GM21360 (cell line): Measurements from ENCODE around the gene CTNNAL1.
"Not testable (repeated sequence)": the region's sequence is repeated elsewhere in the genome, so short reads cannot be mapped to it uniquely, and the experiment has no call there.

Experiments
- ATAC-seq: cut with Tn5 transposase; IDR thresholded peaks from one replicate; pipeline ENCODE4 v1.9.1; 2021; ENCODE audit warnings: mild to moderate bottlenecking, moderate library complexity; ENCODE audit not compliant: unreplicated experiment

The CTNNAL1 gene

GRCh38 chr9:108997112-108997511 lies 16.2 kb downstream of the CTNNAL1 start:
- ATAC-seq, result no peak

- no peak for ATAC-seq
Measured at GRCh38 chr9:108996643-108997042, 16.7 kb downstream of the CTNNAL1 start.

- ATAC-seq, result peak; percentile 59
Measured at GRCh38 chr9:108994695-108995094, 18.6 kb downstream of the CTNNAL1 start.

GRCh38 chr9:108991479-108991878 lies 21.8 kb downstream of the CTNNAL1 start:
- ATAC-seq, result no peak

- ATAC-seq, result no peak
Measured at GRCh38 chr9:108983885-108984284, 29.4 kb downstream of the CTNNAL1 start.

- ATAC-seq, result no peak
Measured at GRCh38 chr9:108980893-108981292, 32.4 kb downstream of the CTNNAL1 start.

- ATAC-seq, result no peak
Measured at GRCh38 chr9:108978205-108978604, 35.1 kb downstream of the CTNNAL1 start.

- ATAC-seq, result no peak
Measured at GRCh38 chr9:108973895-108974294, 39.4 kb downstream of the CTNNAL1 start.

GRCh38 chr9:108972626-108973209 lies 40.6 kb downstream of the CTNNAL1 start:
- ATAC-seq, result no peak

GRCh38 chr9:108972186-108972585 lies 41.1 kb downstream of the CTNNAL1 start:
- ATAC-seq, result no peak

GRCh38 chr9:108971392-108971791 lies 41.9 kb downstream of the CTNNAL1 start:
- ATAC-seq, result not testable (repeated sequence)

GRCh38 chr9:108967916-108968315 lies 45.4 kb downstream of the CTNNAL1 start:
- ATAC-seq, result no peak

GRCh38 chr9:108963459-108964143 lies 49.7 kb downstream of the CTNNAL1 start:
- no peak for ATAC-seq

- no peak for ATAC-seq
Measured at GRCh38 chr9:108961151-108961550, 52.1 kb downstream of the CTNNAL1 start.

- ATAC-seq, result no peak
Measured at GRCh38 chr9:108960331-108960730, 53.0 kb downstream of the CTNNAL1 start.

- ATAC-seq, result no peak
Measured at GRCh38 chr9:108956631-108957026, 56.7 kb downstream of the CTNNAL1 start.

- no peak for ATAC-seq
Measured at GRCh38 chr9:108956022-108956630, 57.2 kb downstream of the CTNNAL1 start.

- ATAC-seq, result peak; percentile 63
Measured at GRCh38 chr9:108953983-108954574, 59.2 kb downstream of the CTNNAL1 start.

GRCh38 chr9:108951578-108951977 lies 61.7 kb downstream of the CTNNAL1 start:
- ATAC-seq, result no peak

- no peak for ATAC-seq
Measured at GRCh38 chr9:108950168-108950567, 63.1 kb downstream of the CTNNAL1 start.

GRCh38 chr9:108939975-108940374 lies 73.3 kb downstream of the CTNNAL1 start:
- ATAC-seq, result no peak
